Neural cell (in vitro differentiated cells): ENCODE data around the gene FAN1. TPM values are rescaled to one million over a fixed set of nuclear protein-coding genes. Genes with fewer than 3 reads are reported as not detected.

Source experiments
- H2AFZ ChIP-seq: fragments of 200-600, 300-800 bp; sonication (generic), shearing (Covaris generic); 2 replicates; pipeline ENCODE4 v1.6.0; 2014; ENCODE audit warnings: low read depth, mild to moderate bottlenecking, antibody characterized with exemption, low read length, moderate library complexity
- H3F3A ChIP-seq: fragments of 200-600 bp; shearing (Covaris generic); 2 replicates; pipeline ENCODE4 v1.6.1; 2016; ENCODE audit warnings: mild to moderate bottlenecking, moderate library complexity, mixed read lengths, antibody characterized with exemption, low read length; ENCODE audit not compliant: insufficient read depth, poor library complexity, severe bottlenecking
- H3K27ac ChIP-seq: fragments of 200-600, 300-800 bp; sonication (generic), shearing (Covaris generic); 2 replicates; pipeline ENCODE4 v1.5.1; 2014; ENCODE audit warnings: mild to moderate bottlenecking, low read length, moderate library complexity
- H3K27me3 ChIP-seq: fragments of 300-800, 200-600 bp; sonication (generic), shearing (Covaris generic); 2 replicates; pipeline ENCODE4 v1.6.0; 2014; ENCODE audit warnings: mild to moderate bottlenecking, low read depth, low read length, moderate library complexity; ENCODE audit not compliant: insufficient read depth
- H3K36me3 ChIP-seq: fragments of 300-800, 200-600 bp; sonication (generic), shearing (Covaris generic); 2 replicates; pipeline ENCODE4 v1.5.1; 2014; ENCODE audit warnings: mild to moderate bottlenecking, antibody characterized with exemption, low read length, moderate library complexity; ENCODE audit not compliant: insufficient read depth
- H3K4me2 ChIP-seq: fragments of 300-800, 200-600 bp; sonication (generic), shearing (Covaris generic); 2 replicates; pipeline ENCODE4 v1.6.0; 2014; ENCODE audit warnings: mild to moderate bottlenecking, low read length
- H3K4me3 ChIP-seq: fragments of 300-800, 200-600 bp; sonication (generic), shearing (Covaris generic); 2 replicates; pipeline ENCODE4 v1.5.1; 2014; ENCODE audit warnings: mild to moderate bottlenecking, low read length, moderate library complexity
- H3K79me2 ChIP-seq: fragments of 200-600 bp; shearing (Covaris generic); replicated peaks from 2 replicates; pipeline ENCODE4 v1.6.0; 2014; ENCODE audit warnings: mild to moderate bottlenecking, low read length, moderate library complexity; ENCODE audit not compliant: insufficient read depth
- H3K9ac ChIP-seq: fragments of 300-800, 200-600 bp; sonication (generic), shearing (Covaris generic); 2 replicates; pipeline ENCODE4 v1.6.1; 2016; ENCODE audit warnings: mild to moderate bottlenecking, low read length, mixed read lengths
- H3K9me2 ChIP-seq: fragments of 200-600 bp; shearing (Covaris generic); 2 replicates; pipeline ENCODE4 v1.6.1; 2016; ENCODE audit warnings: mild to moderate bottlenecking, low read length, mixed read lengths; ENCODE audit not compliant: insufficient read depth
- H3K9me3 ChIP-seq: fragments of 200-600, 300-800 bp; sonication (generic), shearing (Covaris generic); 2 replicates; pipeline ENCODE4 v1.6.1; 2016; ENCODE audit warnings: mild to moderate bottlenecking, mixed run types, low read length, moderate library complexity, mixed read lengths
- H4K20me1 ChIP-seq: fragments of 200-600 bp; shearing (Covaris generic); 2 replicates; pipeline ENCODE4 v1.6.1; 2016; ENCODE audit warnings: mild to moderate bottlenecking, mixed run types; ENCODE audit not compliant: insufficient read depth
- EP300 ChIP-seq: fragments of 450-650 bp; conservative IDR thresholded peaks from 2 replicates; pipeline ENCODE4 v1.6.1; 2014; ENCODE audit warnings: antibody characterized with exemption, mild to moderate bottlenecking, moderate library complexity; ENCODE audit not compliant: poor library complexity, severe bottlenecking
- EZH2 ChIP-seq: fragments of 200-600, 300-800 bp; shearing (Covaris generic), sonication (generic); IDR thresholded peaks from 2 replicates; pipeline ENCODE4 v1.6.1; 2014; ENCODE audit warnings: antibody characterized with exemption, low read length, borderline replicate concordance, mild to moderate bottlenecking; ENCODE audit not compliant: insufficient read depth, poor library complexity, severe bottlenecking
- MXI1 ChIP-seq: fragments of 450-650 bp; conservative IDR thresholded peaks from 2 replicates; pipeline ENCODE4 v1.6.1; 2014; ENCODE audit warnings: antibody characterized with exemption, mild to moderate bottlenecking; ENCODE audit not compliant: poor library complexity, severe bottlenecking
- POLR2AphosphoS5 ChIP-seq: IDR thresholded peaks from 2 replicates; pipeline ENCODE4 v1.6.1; 2012
- RAD21 ChIP-seq: fragments of 450-650 bp; conservative IDR thresholded peaks from 2 replicates; pipeline ENCODE4 v1.6.1; 2014; ENCODE audit warnings: antibody characterized with exemption, mild to moderate bottlenecking, moderate library complexity
- REST ChIP-seq: IDR thresholded peaks from 2 replicates; pipeline ENCODE4 v1.6.1; 2012; ENCODE audit warnings: borderline replicate concordance
- SMC3 ChIP-seq: fragments of 450-650 bp; conservative IDR thresholded peaks from 2 replicates; pipeline ENCODE4 v1.6.1; 2014; ENCODE audit warnings: antibody characterized with exemption, mild to moderate bottlenecking, moderate library complexity; ENCODE audit not compliant: poor library complexity
- TAF1 ChIP-seq: IDR thresholded peaks from 2 replicates; pipeline ENCODE4 v1.6.1; 2012; ENCODE audit warnings: low read depth
- polyA plus RNA-seq: library from polyadenylated mRNA; depleted of rRNA; stranded (reverse); fragments of >200 nt; gene quantifications from 2 replicates; pipeline ENCODE4 v1.2.3, GENCODE V29; 2014
- TF ChIP-seq, protein P1 (sequence below): fragments of 450-650 bp; IDR thresholded peaks from 2 replicates; pipeline ENCODE4 v1.5.1; 2014; ENCODE audit warnings: antibody characterized with exemption, mild to moderate bottlenecking, moderate library complexity; ENCODE audit not compliant: poor library complexity, severe bottlenecking

The FAN1 gene
- polyA plus RNA-seq, 1 donor from 2014 or later = 38.5 TPM

GRCh38 chr15:30978328-30978727, 74.6 kb downstream of the FAN1 start:
- TF ChIP-seq POLR2AphosphoS5 (no peak), EP300 (no peak), TAF1 (no peak), MXI1 (no peak), EZH2 (no peak)
- TF ChIP-seq, protein P1, sequence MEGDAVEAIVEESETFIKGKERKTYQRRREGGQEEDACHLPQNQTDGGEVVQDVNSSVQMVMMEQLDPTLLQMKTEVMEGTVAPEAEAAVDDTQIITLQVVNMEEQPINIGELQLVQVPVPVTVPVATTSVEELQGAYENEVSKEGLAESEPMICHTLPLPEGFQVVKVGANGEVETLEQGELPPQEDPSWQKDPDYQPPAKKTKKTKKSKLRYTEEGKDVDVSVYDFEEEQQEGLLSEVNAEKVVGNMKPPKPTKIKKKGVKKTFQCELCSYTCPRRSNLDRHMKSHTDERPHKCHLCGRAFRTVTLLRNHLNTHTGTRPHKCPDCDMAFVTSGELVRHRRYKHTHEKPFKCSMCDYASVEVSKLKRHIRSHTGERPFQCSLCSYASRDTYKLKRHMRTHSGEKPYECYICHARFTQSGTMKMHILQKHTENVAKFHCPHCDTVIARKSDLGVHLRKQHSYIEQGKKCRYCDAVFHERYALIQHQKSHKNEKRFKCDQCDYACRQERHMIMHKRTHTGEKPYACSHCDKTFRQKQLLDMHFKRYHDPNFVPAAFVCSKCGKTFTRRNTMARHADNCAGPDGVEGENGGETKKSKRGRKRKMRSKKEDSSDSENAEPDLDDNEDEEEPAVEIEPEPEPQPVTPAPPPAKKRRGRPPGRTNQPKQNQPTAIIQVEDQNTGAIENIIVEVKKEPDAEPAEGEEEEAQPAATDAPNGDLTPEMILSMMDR = no peak
- H3K4me3 ChIP-seq = no peak overlapping the region
- no peaks in the 10 kb centered on the region for H3K9me2 ChIP-seq
- H3K27me3 ChIP-seq = no peaks in the 10 kb centered on the region
- H3K9me3 ChIP-seq = no peaks in the 10 kb centered on the region
- no peak overlapping the region for H3K27ac ChIP-seq
- H3K4me2 ChIP-seq = no peak overlapping the region
- H3F3A ChIP-seq = no peaks in the 10 kb centered on the region
- H3K79me2 ChIP-seq = no peaks in the 10 kb centered on the region
- no peak overlapping the region for H3K9ac ChIP-seq
- no peaks in the 10 kb centered on the region for H3K36me3 ChIP-seq
- no peaks in the 10 kb centered on the region for H4K20me1 ChIP-seq
- H2AFZ ChIP-seq = no peak overlapping the region

DNA sequence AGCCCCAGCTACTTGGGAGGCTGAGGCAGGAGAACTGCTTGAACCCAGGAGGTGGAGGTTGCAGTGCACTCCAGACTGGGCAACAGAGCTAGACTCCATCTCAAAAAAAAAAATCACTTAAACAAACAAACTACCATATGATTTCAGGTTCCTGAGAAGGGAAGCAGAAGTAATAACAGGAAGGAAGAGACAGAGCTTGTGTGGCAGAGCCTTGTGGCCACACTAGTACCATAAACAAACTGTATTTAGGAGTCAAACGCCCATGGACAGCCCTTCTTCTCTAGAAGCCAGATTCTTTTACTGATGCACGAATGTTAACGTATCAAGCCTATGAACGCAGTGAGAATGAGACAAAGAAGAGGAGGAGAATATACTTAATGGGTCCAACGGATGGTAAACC, 75.7 kb downstream of the FAN1 start:
- Histone ChIP-seq H3K4me2 (no peak overlapping the region), H3K79me2 (no peaks in the 10 kb centered on the region), H4K20me1 (no peaks in the 10 kb centered on the region), H3K9me3 (no peaks in the 10 kb centered on the region), H3K36me3 (no peaks in the 10 kb centered on the region), H3F3A (no peaks in the 10 kb centered on the region), H3K27ac (no peak overlapping the region), H3K4me3 (no peak overlapping the region), H3K27me3 (no peaks in the 10 kb centered on the region), H3K9ac (no peak overlapping the region), H2AFZ (no peak overlapping the region), H3K9me2 (no peaks in the 10 kb centered on the region)
- TF ChIP-seq TAF1 (no peak), POLR2AphosphoS5 (no peak), RAD21 (no peak), MXI1 (no peak), SMC3 (no peak), REST (no peak)
- TF ChIP-seq, protein P1 = no peak
